SK-N-SH (cell line): ENCODE data around the gene ERVFRD-1. TPM values are rescaled to one million over a fixed set of nuclear protein-coding genes. Genes with fewer than 3 reads are reported as not detected.

ENCODE experiments used
- CTCF ChIA-PET: fragments of 300-600, 350-600 bp; formaldehyde crosslinking; extraction: SDS; loops from one replicate; lab custom pipeline; 2021; lab: Yijun Ruan, JAX
- POLR2A ChIA-PET: fragments of 350-600 bp; sonication (Branson Sonifier 250); formaldehyde crosslinking; extraction: SDS; loops from one replicate; lab custom pipeline; 2020; ENCODE audit warnings: antibody characterized with exemption, inconsistent platforms; lab: Yijun Ruan, JAX
- DNase-seq: peaks from one replicate; pipeline ENCODE4 v3.0.0; 2012
- H2AFZ ChIP-seq: fragments of 200-600 bp; sonication (generic); 2 replicates; pipeline ENCODE4 v1.8.1; 2016; ENCODE audit warnings: antibody characterized with exemption, mild to moderate bottlenecking, low read depth
- H3F3A ChIP-seq: fragments of 200-600 bp; sonication (generic); replicated peaks from 2 replicates; pipeline ENCODE3; 2016; ENCODE audit warnings: antibody characterized with exemption, mild to moderate bottlenecking; ENCODE audit not compliant: insufficient read depth
- H3K27ac ChIP-seq, 2 experiments: fragments of 200-500 bp in 1 of 2; fragments of 200-600 bp in 1 of 2; sonication (Bioruptor generic) in 1 of 2; sonication (generic), shearing (Covaris generic) in 1 of 2; 2 replicates each; pipeline versions ENCODE4 v1.5.1 to v1.6.1; 2014 to 2016; ENCODE audit warnings: low read depth in 2 of 2, inconsistent platforms in 1 of 2, low read length in 1 of 2, mild to moderate bottlenecking in 1 of 2, mixed read lengths in 1 of 2
- H3K27me3 ChIP-seq: fragments of 200-600 bp; sonication (generic), shearing (Covaris generic); 2 replicates; pipeline ENCODE4 v1.6.1; 2016; ENCODE audit warnings: mixed run types; ENCODE audit not compliant: insufficient read depth
- H3K36me3 ChIP-seq, 2 experiments: fragments of 200-500 bp in 1 of 2; fragments of 200-600 bp in 1 of 2; sonication (Bioruptor generic) in 1 of 2; sonication (generic) in 1 of 2; replicated peaks in 1 of 2; 2 replicates each; pipeline versions ENCODE3 to v1.5.1; 2014 to 2016; ENCODE audit warnings: low read length in 1 of 2, mild to moderate bottlenecking in 1 of 2; ENCODE audit not compliant: insufficient read depth in 2 of 2, control insufficient read depth in 1 of 2
- H3K4me1 ChIP-seq, 2 experiments: fragments of 200-500 bp in 1 of 2; fragments of 200-600 bp in 1 of 2; sonication (Bioruptor generic) in 1 of 2; sonication (generic), shearing (Covaris generic) in 1 of 2; 2 replicates each; pipeline versions ENCODE4 v1.5.1 to v1.6.1; 2014 to 2016; ENCODE audit warnings: low read depth in 1 of 2, low read length in 1 of 2, mixed run types in 1 of 2; ENCODE audit not compliant: insufficient read depth in 2 of 2, control insufficient read depth in 1 of 2
- H3K4me2 ChIP-seq: fragments of 200-600 bp; sonication (generic), shearing (Covaris generic); 2 replicates; pipeline ENCODE4 v1.6.1; 2017; ENCODE audit warnings: mixed run types
- H3K4me3 ChIP-seq, 2 experiments: fragments of 200-500 bp in 1 of 2; fragments of 200-600 bp in 1 of 2; sonication (Bioruptor generic) in 1 of 2; sonication (generic), shearing (Covaris generic) in 1 of 2; 2 replicates each; pipeline versions ENCODE4 v1.5.1 to v1.8.1; 2014 to 2016; ENCODE audit warnings: low read depth in 2 of 2, inconsistent platforms in 1 of 2, low read length in 1 of 2, mild to moderate bottlenecking in 1 of 2, mixed read lengths in 1 of 2, moderate library complexity in 1 of 2
- H3K79me2 ChIP-seq: fragments of 200-600 bp; sonication (generic); 2 replicates; pipeline ENCODE4 v1.8.1; 2017; ENCODE audit warnings: mild to moderate bottlenecking; ENCODE audit not compliant: insufficient read depth
- H3K9ac ChIP-seq: fragments of 200-600 bp; sonication (generic); 2 replicates; pipeline ENCODE4 v1.6.1; 2017; ENCODE audit warnings: mixed run types
- H3K9me2 ChIP-seq: fragments of 200-600 bp; sonication (generic); 2 replicates; pipeline ENCODE4 v1.6.1; 2017; ENCODE audit warnings: mixed run types
- H3K9me3 ChIP-seq: fragments of 200-600 bp; sonication (generic); 2 replicates; pipeline ENCODE4 v1.6.1; 2017; ENCODE audit warnings: mixed run types, mild to moderate bottlenecking, moderate library complexity
- H4K20me1 ChIP-seq: fragments of 200-600 bp; sonication (generic); 2 replicates; pipeline ENCODE4 v1.6.1; 2017; ENCODE audit warnings: mild to moderate bottlenecking, mixed run types; ENCODE audit not compliant: insufficient read depth
- EZH2phosphoT487 ChIP-seq: fragments of 200-600 bp; sonication (generic); IDR thresholded peaks from 2 replicates; pipeline ENCODE4 v1.6.1; 2017; ENCODE audit warnings: low read depth, mixed run types, mild to moderate bottlenecking, antibody characterized with exemption, moderate library complexity, borderline replicate concordance
- FOSL2 ChIP-seq: IDR thresholded peaks from 2 replicates; pipeline ENCODE4 v1.4.0; 2012; ENCODE audit warnings: low read depth, mild to moderate bottlenecking, moderate library complexity, borderline replicate concordance
- FOXJ3 ChIP-seq: sonication (generic); formaldehyde crosslinking; IDR thresholded peaks from 2 replicates; pipeline ENCODE4 v1.5.1; 2020; ENCODE audit warnings: mild to moderate bottlenecking, missing genetic modification reagents
- JUND ChIP-seq: IDR thresholded peaks from 2 replicates; pipeline ENCODE4 v1.4.0; 2012
- MXI1 ChIP-seq: IDR thresholded peaks from 2 replicates; pipeline ENCODE4 v1.6.1; 2012; ENCODE audit warnings: mild to moderate bottlenecking, low read depth, low read length, improper control_type of control experiment
- NFIC ChIP-seq: IDR thresholded peaks from 2 replicates; pipeline ENCODE4 v1.4.0; 2012; ENCODE audit warnings: borderline replicate concordance
- NRF1 ChIP-seq: IDR thresholded peaks from 2 replicates; pipeline ENCODE4 v1.6.1; 2012; ENCODE audit warnings: low read depth, mild to moderate bottlenecking, low read length
- RCOR1 ChIP-seq: fragments of 150-350 bp; IDR thresholded peaks from 2 replicates; pipeline ENCODE4 v1.6.1; 2017; ENCODE audit warnings: antibody characterized with exemption, low read length
- RFX5 ChIP-seq: IDR thresholded peaks from 2 replicates; pipeline ENCODE4 v1.6.1; 2012; ENCODE audit warnings: mild to moderate bottlenecking, improper control_type of control experiment, low read length
- RXRA ChIP-seq: IDR thresholded peaks from 2 replicates; pipeline ENCODE4 v1.4.0; 2012; ENCODE audit warnings: low read depth, mild to moderate bottlenecking, borderline replicate concordance
- SIN3A ChIP-seq: IDR thresholded peaks from 2 replicates; pipeline ENCODE4 v1.6.1; 2012; ENCODE audit warnings: low read depth, mild to moderate bottlenecking, low read length, moderate library complexity, borderline replicate concordance
- TAF1 ChIP-seq: IDR thresholded peaks from 2 replicates; pipeline ENCODE4 v1.6.1; 2012; ENCODE audit warnings: low read depth, mild to moderate bottlenecking, low read length, moderate library complexity, borderline replicate concordance
- TCF12 ChIP-seq: IDR thresholded peaks from 2 replicates; pipeline ENCODE4 v1.4.0; 2012
- WGBS: methylation state at CpG from one replicate; pipeline ENCODE4 v1.1.6; 2017; ENCODE audit warnings: low lambda C conversion rate; 5-methylcytosine and 5-hydroxymethylcytosine counted together
- polyA plus RNA-seq, 3 experiments: library from polyadenylated mRNA; depleted of rRNA; stranded (reverse); fragments of >200 nt; gene quantifications; 2 replicates each; pipeline ENCODE4 v1.2.3, GENCODE V29; 2012
- TF ChIP-seq, protein P1 (sequence below): IDR thresholded peaks from 2 replicates; pipeline ENCODE4; 2012
- TF ChIP-seq, protein P2 (sequence below): IDR thresholded peaks from 2 replicates; pipeline ENCODE4 v1.4.0; 2012; ENCODE audit warnings: low read depth
- TF ChIP-seq, protein P3 (sequence below): fragments of 150-350 bp; IDR thresholded peaks from 2 replicates; pipeline ENCODE4 v1.6.1; 2017; ENCODE audit warnings: antibody characterized with exemption, low read length, low read depth, borderline replicate concordance
- TF ChIP-seq, protein P4 (sequence below): IDR thresholded peaks from 2 replicates; pipeline ENCODE4 v1.4.0; 2012; ENCODE audit warnings: low read depth, borderline replicate concordance
- TF ChIP-seq, protein P5 (sequence below): IDR thresholded peaks from 2 replicates; pipeline ENCODE4 v1.6.1; 2012; ENCODE audit warnings: mild to moderate bottlenecking, low read depth, low read length, moderate library complexity

Gene ERVFRD-1
- polyA plus RNA-seq, 1 of the 3 experiments (the other 2 are of a cell fraction) = not detected

GRCh38 chr6:11139051-11139960 lies 27.8 kb upstream of the ERVFRD-1 start:
- Histone ChIP-seq H4K20me1 (no peaks in the 10 kb centered on the region), H3K36me3 (peaks cover 14 to 18% of the 10 kb centered on the region in 2 experiments), H3K27me3 (no peaks in the 10 kb centered on the region), H3K4me3 (no peak overlapping the region), H3K27ac (peak overlapping the region in 1 of 2 experiments; percentile 44; a peak in 2 of 4 replicates), H3K79me2 (0 out of 2 replicates have a peak, but pooled peaks cover 3% of the 10 kb centered on the region), H3F3A (peaks cover 27% of the 10 kb centered on the region), H2AFZ (no peak overlapping the region), H3K4me1 (peaks cover 0 to 33% of the 10 kb centered on the region in 2 experiments; a peak in 3 of 4 replicates), H3K9me3 (no peaks in the 10 kb centered on the region), H3K4me2 (no peak overlapping the region), H3K9me2 (no peaks in the 10 kb centered on the region), H3K9ac (no peak overlapping the region)
- POLR2A ChIA-PET = no interaction called here
- WGBS = 87% methylated on average over 3 of the region's 3 CpGs
- DNase-seq = no peak
- TF ChIP-seq MXI1 (no peak), RXRA (no peak), SIN3A (no peak), FOXJ3 (CRISPR knock-in tag) (no peak), EZH2phosphoT487 (no peak), RCOR1 (no peak), FOSL2 (peak; percentile 33; the same call in 1 of the 2 replicates), RFX5 (no peak), NRF1 (no peak), TCF12 (peak; percentile 48; the same call in 1 of the 2 replicates), JUND (peak; percentile 38; the same call in 1 of the 2 replicates)
- TF ChIP-seq, protein P1, sequence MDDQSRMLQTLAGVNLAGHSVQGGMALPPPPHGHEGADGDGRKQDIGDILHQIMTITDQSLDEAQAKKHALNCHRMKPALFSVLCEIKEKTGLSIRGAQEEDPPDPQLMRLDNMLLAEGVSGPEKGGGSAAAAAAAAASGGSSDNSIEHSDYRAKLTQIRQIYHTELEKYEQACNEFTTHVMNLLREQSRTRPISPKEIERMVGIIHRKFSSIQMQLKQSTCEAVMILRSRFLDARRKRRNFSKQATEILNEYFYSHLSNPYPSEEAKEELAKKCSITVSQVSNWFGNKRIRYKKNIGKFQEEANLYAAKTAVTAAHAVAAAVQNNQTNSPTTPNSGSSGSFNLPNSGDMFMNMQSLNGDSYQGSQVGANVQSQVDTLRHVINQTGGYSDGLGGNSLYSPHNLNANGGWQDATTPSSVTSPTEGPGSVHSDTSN = no peak
- TF ChIP-seq, protein P2, sequence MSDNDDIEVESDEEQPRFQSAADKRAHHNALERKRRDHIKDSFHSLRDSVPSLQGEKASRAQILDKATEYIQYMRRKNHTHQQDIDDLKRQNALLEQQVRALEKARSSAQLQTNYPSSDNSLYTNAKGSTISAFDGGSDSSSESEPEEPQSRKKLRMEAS = no peak
- TF ChIP-seq, protein P3, sequence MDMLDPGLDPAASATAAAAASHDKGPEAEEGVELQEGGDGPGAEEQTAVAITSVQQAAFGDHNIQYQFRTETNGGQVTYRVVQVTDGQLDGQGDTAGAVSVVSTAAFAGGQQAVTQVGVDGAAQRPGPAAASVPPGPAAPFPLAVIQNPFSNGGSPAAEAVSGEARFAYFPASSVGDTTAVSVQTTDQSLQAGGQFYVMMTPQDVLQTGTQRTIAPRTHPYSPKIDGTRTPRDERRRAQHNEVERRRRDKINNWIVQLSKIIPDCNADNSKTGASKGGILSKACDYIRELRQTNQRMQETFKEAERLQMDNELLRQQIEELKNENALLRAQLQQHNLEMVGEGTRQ = no peak
- CTCF ChIA-PET = interaction anchor here (3.0 kb wide), 1 partner anchor 357 kb away, joined by 14 read pairs; no protein-coding TSS in a partner anchor

GRCh38 chr6:11136809-11137208 lies 25.3 kb upstream of the ERVFRD-1 start:
- Histone ChIP-seq H3K4me2 (no peak overlapping the region), H3K9me3 (no peaks in the 10 kb centered on the region), H3K36me3 (peaks cover 17 to 18% of the 10 kb centered on the region in 2 experiments), H3K4me1 (peaks cover 0 to 33% of the 10 kb centered on the region in 2 experiments; a peak in 3 of 4 replicates), H3K27me3 (no peaks in the 10 kb centered on the region), H3F3A (peaks cover 23% of the 10 kb centered on the region), H3K4me3 (no peak overlapping the region), H4K20me1 (no peaks in the 10 kb centered on the region), H2AFZ (no peak overlapping the region), H3K9me2 (no peaks in the 10 kb centered on the region), H3K79me2 (peaks cover 3% of the 10 kb centered on the region; the same call in 1 of the 2 replicates), H3K9ac (no peak overlapping the region), H3K27ac (no peak overlapping the region)
- POLR2A ChIA-PET = no interaction called here
- no peak for DNase-seq
- CTCF ChIA-PET = interaction anchor here (0.9 to 1.7 kb wide), 5 partner anchors 13 to 360 kb away, joined by 3 to 5 read pairs (median 3); no protein-coding TSS in a partner anchor
- TF ChIP-seq, protein P4, sequence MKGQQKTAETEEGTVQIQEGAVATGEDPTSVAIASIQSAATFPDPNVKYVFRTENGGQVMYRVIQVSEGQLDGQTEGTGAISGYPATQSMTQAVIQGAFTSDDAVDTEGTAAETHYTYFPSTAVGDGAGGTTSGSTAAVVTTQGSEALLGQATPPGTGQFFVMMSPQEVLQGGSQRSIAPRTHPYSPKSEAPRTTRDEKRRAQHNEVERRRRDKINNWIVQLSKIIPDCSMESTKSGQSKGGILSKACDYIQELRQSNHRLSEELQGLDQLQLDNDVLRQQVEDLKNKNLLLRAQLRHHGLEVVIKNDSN = no peak
- TF ChIP-seq JUND (no peak), NFIC (no peak), TAF1 (no peak)
- TF ChIP-seq, protein P5, sequence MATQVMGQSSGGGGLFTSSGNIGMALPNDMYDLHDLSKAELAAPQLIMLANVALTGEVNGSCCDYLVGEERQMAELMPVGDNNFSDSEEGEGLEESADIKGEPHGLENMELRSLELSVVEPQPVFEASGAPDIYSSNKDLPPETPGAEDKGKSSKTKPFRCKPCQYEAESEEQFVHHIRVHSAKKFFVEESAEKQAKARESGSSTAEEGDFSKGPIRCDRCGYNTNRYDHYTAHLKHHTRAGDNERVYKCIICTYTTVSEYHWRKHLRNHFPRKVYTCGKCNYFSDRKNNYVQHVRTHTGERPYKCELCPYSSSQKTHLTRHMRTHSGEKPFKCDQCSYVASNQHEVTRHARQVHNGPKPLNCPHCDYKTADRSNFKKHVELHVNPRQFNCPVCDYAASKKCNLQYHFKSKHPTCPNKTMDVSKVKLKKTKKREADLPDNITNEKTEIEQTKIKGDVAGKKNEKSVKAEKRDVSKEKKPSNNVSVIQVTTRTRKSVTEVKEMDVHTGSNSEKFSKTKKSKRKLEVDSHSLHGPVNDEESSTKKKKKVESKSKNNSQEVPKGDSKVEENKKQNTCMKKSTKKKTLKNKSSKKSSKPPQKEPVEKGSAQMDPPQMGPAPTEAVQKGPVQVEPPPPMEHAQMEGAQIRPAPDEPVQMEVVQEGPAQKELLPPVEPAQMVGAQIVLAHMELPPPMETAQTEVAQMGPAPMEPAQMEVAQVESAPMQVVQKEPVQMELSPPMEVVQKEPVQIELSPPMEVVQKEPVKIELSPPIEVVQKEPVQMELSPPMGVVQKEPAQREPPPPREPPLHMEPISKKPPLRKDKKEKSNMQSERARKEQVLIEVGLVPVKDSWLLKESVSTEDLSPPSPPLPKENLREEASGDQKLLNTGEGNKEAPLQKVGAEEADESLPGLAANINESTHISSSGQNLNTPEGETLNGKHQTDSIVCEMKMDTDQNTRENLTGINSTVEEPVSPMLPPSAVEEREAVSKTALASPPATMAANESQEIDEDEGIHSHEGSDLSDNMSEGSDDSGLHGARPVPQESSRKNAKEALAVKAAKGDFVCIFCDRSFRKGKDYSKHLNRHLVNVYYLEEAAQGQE = no peak
- TF ChIP-seq, protein P3 = no peak
